Testis (tissue), 3 donors: ENCODE measurements around the gene FHL3. TPM values are rescaled to one million over a fixed set of nuclear protein-coding genes. Genes with fewer than 3 reads are reported as not detected.
A peak's percentile ranks its signal among the peaks of the same experiment; 100 is the strongest.

Experiments used
- DNase-seq: peaks from one replicate; pipeline ENCODE4 v3.0.0-alpha.2; 2019
- H3K27ac ChIP-seq, 2 donors: fragments of 200-600 bp; sonication (generic); one replicate each; pipeline ENCODE4 v1.5.1; 2019
- H3K27me3 ChIP-seq: fragments of 200-600 bp; sonication (generic); one replicate; pipeline ENCODE4 v1.5.1; 2019
- H3K36me3 ChIP-seq: fragments of 200-600 bp; sonication (generic); one replicate; pipeline ENCODE4 v1.5.1; 2017; ENCODE audit warnings: low read depth; ENCODE audit errors: missing control alignments
- H3K4me1 ChIP-seq: fragments of 200-600 bp; sonication (generic); one replicate; pipeline ENCODE4 v1.5.1; 2019
- H3K4me3 ChIP-seq, 2 donors: fragments of 200-600 bp; sonication (generic); one replicate each; pipeline ENCODE4 v1.5.1; 2017 to 2019
- H3K9me3 ChIP-seq: fragments of 200-600 bp; sonication (generic); one replicate; pipeline ENCODE4 v1.5.1; 2017
- CTCF ChIP-seq, 3 experiments: fragments of 450-650 bp in 2 of 3; fragments of 200-600 bp in 1 of 3; sonication (generic) in 1 of 3; IDR thresholded peaks; one replicate each; pipeline ENCODE4 v1.5.1; 2016 to 2019; ENCODE audit warnings: antibody characterized with exemption in 3 of 3, mild to moderate bottlenecking in 2 of 3, moderate library complexity in 1 of 3
- POLR2A ChIP-seq: fragments of 450-650 bp; IDR thresholded peaks from one replicate; pipeline ENCODE4 v1.6.1; 2017; ENCODE audit warnings: antibody characterized with exemption, mild to moderate bottlenecking, moderate library complexity
- WGBS, 2 donors: methylation state at CpG; one replicate each; pipeline ENCODE4 v1.1.5; 2018; 5-methylcytosine and 5-hydroxymethylcytosine counted together
- intact Hi-C: fragments of 100-400 bp; cut with DNase I; formaldehyde crosslinking; loops from one replicate; pipeline ENCODE4 v1.15.1; 2023; ENCODE audit warnings: low total_unique reads
- polyA plus RNA-seq: library from polyadenylated mRNA; stranded (reverse); fragments of 350-450 nt; fragmentation: Illumina TruSeq; extraction: RNeasy Lipid Tissue Mini Kit (QIAGEN cat#74804); gene quantifications from one replicate; pipeline ENCODE4 v1.2.3, GENCODE V29; 2014; ENCODE audit warnings: low read depth, low replicate concordance; ENCODE audit not compliant: insufficient read depth
- total RNA-seq, 2 donors: library from RNA; depleted of rRNA; stranded (reverse); fragments of >200 nt; gene quantifications; one replicate each; pipeline ENCODE4 v1.2.3, GENCODE V29; 2016

The FHL3 gene
- total and polyA plus RNA-seq, 3 donors from 2014 or later, result 20.7 to 28.7 (median 21.3) TPM

- intact Hi-C loops, result no loop called here
- DNase-seq, result peak; percentile 27
- Histone ChIP-seq H3K9me3 (no peaks in the 10 kb centered on the region), H3K4me3 (no peak overlapping the region), H3K4me1 (peaks cover 32% of the 10 kb centered on the region), H3K27ac (peak overlapping the region in 1 of 2 donors; percentile 35), H3K27me3 (no peaks in the 10 kb centered on the region), H3K36me3 (no peaks in the 10 kb centered on the region)
- 65 to 77% methylated on average over 4 of the region's 4 CpGs for WGBS, 2 donors
- TF ChIP-seq POLR2A (no peak), CTCF (IDR thresholded peaks at IDR 0.05) (no peak)
These were observed 26.2 kb upstream of the FHL3 start for GRCh38 chr1:38031513-38031866.

- Histone ChIP-seq H3K27me3 (no peaks in the 10 kb centered on the region), H3K27ac (peak overlapping the region; percentile 35 to 39), H3K9me3 (no peaks in the 10 kb centered on the region), H3K4me1 (peaks cover 32% of the 10 kb centered on the region), H3K4me3 (no peak overlapping the region), H3K36me3 (no peaks in the 10 kb centered on the region)
- TF ChIP-seq CTCF (IDR thresholded peaks at IDR 0.05), result no peak
- TF ChIP-seq POLR2A, result no peak
- intact Hi-C loops, result no loop called here
- DNase-seq, result peak; percentile 83
- WGBS, 2 donors, result 61 to 83% methylated on average over 11 to 14 of the region's 17 CpGs
These were observed 25.5 kb upstream of the FHL3 start for GRCh38 chr1:38030596-38031512.

- Histone ChIP-seq H3K27me3 (no peaks in the 10 kb centered on the region), H3K36me3 (no peaks in the 10 kb centered on the region), H3K4me1 (peaks cover 32% of the 10 kb centered on the region), H3K27ac (peak overlapping the region; percentile 35 to 39), H3K9me3 (no peaks in the 10 kb centered on the region), H3K4me3 (no peak overlapping the region)
- WGBS, 2 donors, result 44 to 46% methylated on average over 9 to 12 of the region's 12 CpGs
- peak; percentile 61 for DNase-seq
- intact Hi-C loops, result loop anchor here (5.0 kb wide), 1 partner anchor 1057 kb away; no protein-coding TSS in a partner anchor
- TF ChIP-seq CTCF (IDR thresholded peaks at IDR 0.05) (no peak), POLR2A (no peak)
These were observed 24.6 kb upstream of the FHL3 start for GRCh38 chr1:38029685-38030511.

GRCh38 chr1:38029081-38029681 is 23.9 kb upstream of the FHL3 start:
- H3K36me3 ChIP-seq, result no peaks in the 10 kb centered on the region
- H3K4me3 ChIP-seq, result no peak overlapping the region
- intact Hi-C loops, result loop anchor here (5.0 kb wide), 1 partner anchor 1058 kb away; no protein-coding TSS in a partner anchor
- H3K27me3 ChIP-seq, result no peaks in the 10 kb centered on the region
- WGBS, 2 donors, result 29 to 37% methylated on average over 16 to 23 of the region's 23 CpGs
- H3K9me3 ChIP-seq, result no peaks in the 10 kb centered on the region
- TF ChIP-seq POLR2A (no peak), CTCF (IDR thresholded peaks at IDR 0.05) (no peak)
- H3K4me1 ChIP-seq, result peaks cover 32% of the 10 kb centered on the region
- DNase-seq, result peak; percentile 33
- peak overlapping the region in 1 of 2 donors; percentile 35 for H3K27ac ChIP-seq
